Right lobe of liver (tissue), 4 donors: ENCODE data around the gene NBEA.

ENCODE experiments used
- POLR2A ChIP-seq: fragments of 450-650 bp; IDR thresholded peaks from one replicate; pipeline ENCODE4 v1.6.1; 2017; ENCODE audit warnings: antibody characterized with exemption, mild to moderate bottlenecking
- TF ChIP-seq, protein P1 (sequence below), 4 donors: fragments of 200-600 bp in 3 of 4; fragments of 450-650 bp in 1 of 4; IDR thresholded peaks; one replicate each; pipeline versions ENCODE4 v1.5.1 to v1.8.0; 2016 to 2022; ENCODE audit warnings: antibody characterized with exemption in 4 of 4, mild to moderate bottlenecking in 2 of 4
- donor health status: DM: no; HTN: no; CAD: no.
- donor health status: DM: no; HTN: no; CAD: no.
- donor health status: DM: no; HTN: yes; CAD: no.

DNA sequence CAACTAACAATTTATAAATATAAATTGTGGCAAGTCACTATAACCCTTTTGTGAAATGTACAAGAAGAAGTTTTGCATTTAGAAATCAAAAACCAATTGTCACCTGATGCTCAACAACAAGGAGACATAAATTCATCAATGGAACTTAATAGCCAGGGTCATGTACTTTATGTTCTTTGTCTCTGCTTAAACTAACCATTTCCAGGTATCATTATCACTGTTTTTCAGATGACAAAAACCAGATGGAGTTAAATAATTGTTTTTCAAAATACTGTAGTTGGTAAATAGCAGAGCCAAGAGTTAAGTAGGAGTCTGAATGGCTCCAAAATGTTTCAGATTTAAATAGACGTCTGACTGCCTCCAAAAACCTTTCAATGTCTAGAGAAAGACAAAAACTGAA lies 606.7 kb downstream of the NBEA start:
- TF ChIP-seq, protein P1, sequence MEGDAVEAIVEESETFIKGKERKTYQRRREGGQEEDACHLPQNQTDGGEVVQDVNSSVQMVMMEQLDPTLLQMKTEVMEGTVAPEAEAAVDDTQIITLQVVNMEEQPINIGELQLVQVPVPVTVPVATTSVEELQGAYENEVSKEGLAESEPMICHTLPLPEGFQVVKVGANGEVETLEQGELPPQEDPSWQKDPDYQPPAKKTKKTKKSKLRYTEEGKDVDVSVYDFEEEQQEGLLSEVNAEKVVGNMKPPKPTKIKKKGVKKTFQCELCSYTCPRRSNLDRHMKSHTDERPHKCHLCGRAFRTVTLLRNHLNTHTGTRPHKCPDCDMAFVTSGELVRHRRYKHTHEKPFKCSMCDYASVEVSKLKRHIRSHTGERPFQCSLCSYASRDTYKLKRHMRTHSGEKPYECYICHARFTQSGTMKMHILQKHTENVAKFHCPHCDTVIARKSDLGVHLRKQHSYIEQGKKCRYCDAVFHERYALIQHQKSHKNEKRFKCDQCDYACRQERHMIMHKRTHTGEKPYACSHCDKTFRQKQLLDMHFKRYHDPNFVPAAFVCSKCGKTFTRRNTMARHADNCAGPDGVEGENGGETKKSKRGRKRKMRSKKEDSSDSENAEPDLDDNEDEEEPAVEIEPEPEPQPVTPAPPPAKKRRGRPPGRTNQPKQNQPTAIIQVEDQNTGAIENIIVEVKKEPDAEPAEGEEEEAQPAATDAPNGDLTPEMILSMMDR (IDR thresholded peaks at IDR 0.05): no peak
- TF ChIP-seq POLR2A: no peak
